ENCODE measurements around the gene USP32.

The USP32 gene

GRCh38 chr17:60147553-60148223, 244.2 kb downstream of the USP32 start:
- no peak for DNase-seq

DNA sequence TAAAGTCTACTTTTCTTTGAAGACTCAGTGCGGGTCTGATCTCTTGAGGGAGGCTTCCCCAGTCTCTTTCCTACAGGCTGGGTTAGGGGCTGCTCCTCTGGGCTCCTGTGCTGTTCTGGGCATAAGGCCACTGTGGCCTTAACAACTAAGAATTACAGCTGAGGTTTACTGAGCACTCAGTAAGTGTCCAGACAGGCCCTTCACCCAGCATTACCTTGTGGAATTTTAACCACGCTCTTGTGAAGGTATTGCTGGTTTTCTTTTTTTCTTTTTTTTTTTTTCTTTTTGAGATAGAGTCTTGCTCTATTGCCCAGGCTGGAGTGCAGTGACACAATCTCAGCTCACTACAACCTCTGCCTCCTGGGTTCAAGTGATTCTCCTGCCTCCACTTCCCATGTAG, 245.7 kb downstream of the USP32 start:
- DNase-seq, result no peak

- peak; percentile 39 for DNase-seq
Measured at GRCh38 chr17:60145006-60145935, 246.7 kb downstream of the USP32 start.

- DNase-seq, result peak; percentile 89
Measured at GRCh38 chr17:60142872-60143499, 248.9 kb downstream of the USP32 start.

DNA sequence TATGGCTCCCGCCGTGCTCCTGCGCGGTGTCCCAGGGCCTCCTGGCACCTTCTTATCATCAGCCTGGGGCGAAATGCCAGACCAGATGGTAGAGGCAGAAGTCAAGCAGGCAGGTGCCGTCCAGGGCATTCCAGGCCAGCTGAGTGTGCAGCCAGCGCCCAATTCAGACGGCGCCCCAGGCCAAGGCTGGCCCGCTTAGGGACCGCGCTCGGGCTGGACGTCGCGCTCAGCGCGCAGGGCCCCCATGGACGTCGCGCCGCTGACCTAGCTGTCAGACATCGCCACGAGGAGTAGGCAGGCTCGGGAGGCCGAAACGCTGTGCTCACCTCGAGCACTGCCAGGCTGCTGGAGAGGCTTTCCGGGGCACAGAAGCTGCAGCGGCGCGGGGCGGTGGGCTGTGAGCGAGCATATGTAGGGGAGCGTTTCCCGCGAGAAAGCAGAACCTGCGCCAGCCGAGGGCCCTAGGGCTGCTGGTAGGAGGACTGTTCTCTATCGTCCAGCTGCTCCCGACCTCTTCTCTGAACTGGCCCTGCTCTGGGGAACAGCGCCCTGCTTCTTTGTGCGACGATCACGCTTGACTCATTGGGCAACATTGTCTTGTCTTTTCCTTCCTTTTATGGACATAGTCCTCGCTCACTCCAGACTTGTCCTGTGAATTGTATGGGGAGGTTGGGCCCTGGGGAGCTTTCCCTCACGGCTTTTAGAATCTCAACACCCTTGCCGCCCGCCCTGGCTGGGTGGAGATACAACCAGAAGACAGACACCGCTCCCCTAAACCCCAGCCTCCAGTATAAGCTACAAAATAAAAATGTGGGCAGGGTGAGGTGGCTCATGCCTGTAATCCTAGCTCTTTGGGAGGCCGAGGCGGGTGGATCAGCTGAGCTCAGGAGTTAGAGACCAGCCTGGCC, 250.6 kb downstream of the USP32 start:
- no peak for DNase-seq

GRCh38 chr17:60139438-60140285, 252.3 kb downstream of the USP32 start:
- DNase-seq, result no peak

- DNase-seq, result no peak
Measured at GRCh38 chr17:60138769-60139437, 253.0 kb downstream of the USP32 start.

DNA sequence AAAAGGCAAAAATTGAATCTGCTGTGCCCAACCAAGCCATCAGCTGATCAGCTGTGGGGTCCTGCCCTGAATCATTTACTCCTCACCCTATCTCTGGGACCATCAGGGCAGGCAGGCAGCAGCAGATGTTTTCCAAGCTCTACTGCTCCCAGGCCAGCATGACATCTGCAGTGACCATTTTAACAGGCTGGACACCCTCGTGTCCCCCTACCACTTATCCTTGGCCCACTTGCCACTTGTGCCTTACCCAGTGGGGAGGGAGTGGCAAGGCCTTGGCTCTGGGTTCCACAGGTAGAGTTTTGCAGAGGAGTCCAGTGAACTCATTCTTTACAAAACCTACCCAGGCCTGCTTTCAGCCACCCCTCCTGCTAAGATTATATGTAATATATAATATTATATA, 254.2 kb downstream of the USP32 start:
- no peak for DNase-seq

- no peak for DNase-seq
Measured at GRCh38 chr17:60135951-60136666, 255.8 kb downstream of the USP32 start.

GRCh38 chr17:60135151-60135950, 256.6 kb downstream of the USP32 start:
- DNase-seq, result peak; percentile 91

GRCh38 chr17:60134396-60135150, 257.4 kb downstream of the USP32 start:
- peak; percentile 49 for DNase-seq

- no peak for DNase-seq
Measured at GRCh38 chr17:60130466-60130865, 261.5 kb downstream of the USP32 start.

DNA sequence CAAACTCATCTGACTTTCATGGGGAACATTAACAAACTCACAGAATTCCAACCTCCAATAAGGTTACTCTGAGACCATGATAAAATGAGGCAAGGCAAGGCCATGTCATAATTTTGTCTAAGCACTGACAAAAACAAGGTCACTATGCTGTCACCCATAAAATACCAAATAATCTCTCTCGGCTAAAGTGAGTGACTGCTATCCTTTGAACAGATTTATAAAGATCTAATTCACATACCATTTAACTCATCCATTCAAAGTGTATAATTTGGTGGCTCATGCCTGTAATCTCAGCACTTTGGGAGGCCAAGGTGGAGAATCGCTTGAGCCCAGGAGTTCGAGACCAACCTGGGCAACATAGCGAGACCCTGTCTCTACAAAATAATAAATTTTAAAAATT, 262.8 kb downstream of the USP32 start:
- DNase-seq, result no peak
